ENCODE measurements around the gene SERPINB2.
"Not testable (repeated sequence)": the region's sequence is repeated elsewhere in the genome, so short reads cannot be mapped to it uniquely, and the experiment has no call there.

The SERPINB2 gene

DNA sequence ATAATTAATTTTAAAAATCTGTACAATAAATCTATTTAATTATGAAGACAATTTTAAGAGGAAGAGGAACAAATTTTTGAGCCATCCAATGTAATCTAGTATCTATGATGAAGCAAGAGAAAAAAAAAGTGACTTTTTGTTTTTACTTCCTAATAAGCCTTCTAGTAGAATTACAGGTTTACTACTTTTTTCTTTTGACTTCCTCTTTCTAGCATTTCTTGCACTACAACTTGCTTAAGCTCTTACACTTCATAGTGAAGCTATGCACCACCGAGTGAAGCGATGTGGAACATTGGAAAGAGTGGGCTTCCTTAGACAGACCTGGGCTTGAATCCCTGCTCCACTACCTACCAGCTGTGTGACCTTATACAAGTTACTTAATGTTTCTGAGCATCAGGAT, 2.1 kb downstream of the SERPINB2 start:
- DNase-seq, result no peak

DNA sequence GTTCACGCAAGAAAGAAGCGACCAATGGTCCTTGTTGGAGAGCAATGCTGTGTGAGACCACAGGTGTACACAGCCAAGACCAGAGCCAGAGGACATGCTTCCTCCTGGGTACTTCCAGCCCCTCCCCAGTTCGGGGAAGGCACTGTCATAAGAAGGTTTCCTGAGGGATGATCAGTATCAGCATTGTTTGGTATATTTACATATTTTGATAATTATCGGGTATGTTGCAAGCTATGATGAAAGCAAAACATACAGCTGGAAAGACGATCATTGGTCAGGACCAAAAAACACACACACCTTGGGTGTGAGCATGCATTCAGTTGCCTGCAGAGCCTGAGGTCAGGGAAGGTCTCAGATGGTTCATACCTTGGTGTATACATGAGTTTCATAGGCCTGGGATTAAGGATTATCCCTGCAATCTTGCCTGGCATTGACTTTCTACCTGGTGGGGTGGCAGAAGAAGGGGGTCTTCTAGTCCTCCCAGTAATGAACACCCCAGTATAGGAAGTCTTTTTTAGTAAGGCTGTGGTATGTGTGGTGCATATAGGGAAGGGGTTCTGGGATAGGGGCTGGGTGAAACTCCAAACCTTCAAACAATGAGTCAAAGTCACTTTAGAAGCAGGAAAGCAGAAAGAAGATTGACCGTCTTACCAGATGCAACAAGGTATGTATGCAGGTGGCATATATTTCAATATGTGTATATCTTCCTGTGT, 2.9 kb downstream of the SERPINB2 start:
- no peak for DNase-seq

DNA sequence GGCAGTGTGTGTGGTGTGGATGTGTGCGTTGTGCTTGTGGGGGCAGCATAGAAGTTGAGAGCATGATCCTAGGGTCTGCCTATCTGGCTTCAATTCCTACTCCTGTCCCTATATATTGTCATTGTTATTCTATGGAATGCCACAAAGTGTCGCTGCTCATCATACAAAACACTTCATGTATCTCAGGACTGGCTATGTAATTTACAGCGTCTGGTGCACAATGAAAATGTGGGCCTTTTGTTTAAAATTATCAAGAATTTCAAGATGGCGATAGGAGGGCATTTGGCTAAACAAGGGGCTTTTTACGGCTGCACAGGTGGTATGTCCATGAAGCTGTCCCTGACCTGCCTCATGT, 3.4 kb downstream of the SERPINB2 start:
- DNase-seq, result peak; percentile 8

DNA sequence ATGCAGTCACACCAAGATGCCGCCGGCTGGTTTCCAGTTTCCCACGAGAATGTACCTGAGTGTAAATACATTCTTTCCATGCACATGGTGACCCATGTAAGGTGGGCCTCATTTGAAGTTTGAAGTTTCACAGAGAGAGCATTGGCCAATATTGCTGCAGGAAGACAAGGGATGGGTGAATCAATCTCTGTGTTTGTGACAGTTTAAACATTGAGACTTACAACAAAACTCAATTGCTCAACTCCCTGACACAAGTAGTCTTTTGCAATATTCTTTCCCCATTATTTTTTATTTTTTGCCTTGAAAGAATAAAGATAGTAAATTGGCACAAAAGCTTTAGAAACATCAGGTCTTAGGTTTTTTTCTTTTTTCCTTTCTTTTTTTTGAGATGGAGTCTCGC, 5.1 kb downstream of the SERPINB2 start:
- no peak for DNase-seq

DNA sequence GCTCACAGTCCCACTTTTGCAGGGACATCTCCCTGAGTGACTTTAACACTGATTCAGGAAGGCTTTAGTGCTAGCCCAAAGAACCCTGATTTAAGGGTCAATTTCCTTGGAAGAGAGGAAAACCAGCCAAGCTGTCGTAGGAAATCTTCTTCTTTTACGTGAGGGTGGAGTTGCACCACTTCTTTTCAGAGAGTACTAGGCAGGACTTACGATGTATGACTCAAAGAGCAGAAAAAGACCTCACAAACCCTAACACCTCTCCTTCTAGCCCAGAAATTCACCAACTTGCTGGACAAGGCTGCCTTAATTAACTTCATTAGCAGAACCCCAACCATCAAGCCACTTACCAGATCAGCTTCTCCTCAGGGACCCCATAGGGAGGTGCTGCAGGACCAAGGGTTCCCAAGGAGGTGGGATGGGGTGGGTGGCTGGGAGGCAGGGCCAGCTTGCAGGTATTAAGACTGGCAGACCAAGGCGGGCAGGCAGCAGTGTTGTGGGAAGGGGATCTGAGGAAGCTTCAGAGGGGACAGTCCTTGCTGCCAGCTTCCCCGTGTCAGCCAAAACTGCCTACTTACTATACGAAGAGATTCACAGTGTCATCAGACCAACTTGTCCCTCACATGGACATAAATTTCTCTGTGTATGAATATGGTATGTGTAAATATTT, 6.7 kb downstream of the SERPINB2 start:
- no peak for DNase-seq

DNA sequence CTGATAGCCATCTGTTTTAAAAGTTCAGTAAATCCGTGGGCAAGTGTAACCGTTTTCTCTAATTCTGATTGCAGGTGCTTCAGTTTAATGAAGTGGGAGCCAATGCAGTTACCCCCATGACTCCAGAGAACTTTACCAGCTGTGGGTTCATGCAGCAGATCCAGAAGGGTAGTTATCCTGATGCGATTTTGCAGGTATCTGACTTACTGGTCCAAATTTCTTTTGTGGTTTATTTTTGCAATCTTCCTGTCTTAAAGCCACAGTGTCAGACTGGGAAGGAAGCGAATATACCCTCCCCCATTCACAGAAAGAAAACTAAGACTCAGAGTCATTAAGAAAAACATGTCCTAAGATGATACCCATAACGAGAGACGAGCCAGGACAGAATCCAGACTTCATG, 7.7 kb downstream of the SERPINB2 start:
- DNase-seq, result no peak

DNA sequence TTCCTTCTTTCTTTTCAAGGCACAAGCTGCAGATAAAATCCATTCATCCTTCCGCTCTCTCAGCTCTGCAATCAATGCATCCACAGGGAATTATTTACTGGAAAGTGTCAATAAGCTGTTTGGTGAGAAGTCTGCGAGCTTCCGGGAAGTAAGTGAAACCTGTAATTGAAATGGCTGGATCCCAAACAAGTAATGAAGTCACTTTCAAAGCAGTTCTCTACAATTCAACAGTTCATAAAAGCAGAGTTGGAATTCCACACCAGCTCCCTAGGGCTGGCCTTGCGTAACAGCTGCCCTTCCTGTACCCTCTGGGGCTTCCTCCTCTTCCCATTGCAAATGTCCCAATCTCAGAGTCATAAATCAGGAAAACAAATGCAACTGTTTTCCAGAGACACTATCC, 9.6 kb downstream of the SERPINB2 start:
- no peak for DNase-seq

DNA sequence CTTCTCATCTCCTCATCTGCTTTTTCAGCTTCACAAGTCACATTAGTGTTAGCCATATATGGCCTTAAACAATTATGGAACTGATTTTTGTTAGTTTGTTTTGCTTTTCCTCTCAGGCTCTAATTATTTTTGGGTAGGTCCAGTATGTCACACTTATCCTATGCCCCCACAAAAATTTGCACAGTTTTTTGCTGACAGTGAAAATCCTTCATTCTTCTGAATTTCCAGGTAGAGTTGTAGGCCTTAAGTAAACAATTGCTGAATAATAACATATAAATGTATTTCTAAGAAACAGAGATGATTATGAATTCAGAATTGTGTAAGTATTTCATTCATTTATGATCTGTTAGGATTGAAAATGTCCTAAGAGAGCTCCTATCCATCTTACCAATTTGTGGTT, 11.7 kb downstream of the SERPINB2 start:
- DNase-seq, result no peak

DNA sequence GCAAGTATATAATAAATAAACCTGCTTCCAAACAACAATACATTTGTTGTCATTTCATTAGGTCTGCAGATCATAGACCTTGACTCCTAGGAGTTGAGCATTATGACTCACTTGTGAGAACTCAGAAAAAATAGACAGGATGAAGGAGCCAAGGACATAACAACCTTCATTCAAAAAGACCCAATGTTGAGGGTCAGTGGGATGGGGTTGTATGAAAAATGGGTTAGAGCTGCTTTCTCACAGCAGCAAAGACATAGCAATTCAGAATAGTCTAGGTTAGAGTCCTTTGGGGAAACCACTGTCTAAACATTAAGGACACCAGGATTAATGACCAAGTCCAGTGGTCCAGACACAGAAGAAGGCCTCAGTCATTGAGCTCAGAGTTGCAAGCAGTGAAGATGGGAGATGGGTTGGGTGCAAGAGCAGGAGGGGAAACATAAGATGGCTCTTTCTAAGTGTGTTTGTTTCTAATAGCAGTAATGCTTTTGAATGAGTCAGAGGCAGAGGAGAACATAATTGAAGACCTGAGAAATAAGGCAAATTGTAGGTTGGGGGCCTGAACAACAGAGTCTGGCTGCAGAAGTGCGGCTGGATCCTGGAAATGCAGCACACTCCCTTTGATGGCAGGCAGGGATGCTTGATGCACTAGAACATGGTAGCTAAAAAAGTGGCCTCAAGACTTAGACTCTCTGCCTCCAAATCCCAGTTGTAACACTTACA, 16.5 kb downstream of the SERPINB2 start:
- no peak for DNase-seq

DNA sequence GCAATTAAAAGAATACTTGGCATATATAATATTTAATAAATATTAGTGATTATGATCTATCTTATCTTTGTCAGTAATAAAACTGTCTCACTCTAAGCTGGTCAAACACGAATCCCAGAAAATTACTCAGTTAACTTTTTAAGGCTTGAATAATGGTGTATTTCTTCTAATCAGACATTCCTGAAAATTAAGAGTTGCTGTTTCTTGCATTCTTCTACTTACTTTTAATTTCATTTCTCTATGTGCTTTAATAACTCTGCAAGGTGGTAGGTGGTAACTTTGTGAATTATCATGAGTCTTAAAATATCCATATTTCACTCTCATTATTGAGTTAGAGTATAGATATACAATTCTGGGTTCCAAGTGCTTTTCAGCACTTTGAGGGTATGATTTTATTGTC, 17.2 kb downstream of the SERPINB2 start:
- DNase-seq, result no peak

DNA sequence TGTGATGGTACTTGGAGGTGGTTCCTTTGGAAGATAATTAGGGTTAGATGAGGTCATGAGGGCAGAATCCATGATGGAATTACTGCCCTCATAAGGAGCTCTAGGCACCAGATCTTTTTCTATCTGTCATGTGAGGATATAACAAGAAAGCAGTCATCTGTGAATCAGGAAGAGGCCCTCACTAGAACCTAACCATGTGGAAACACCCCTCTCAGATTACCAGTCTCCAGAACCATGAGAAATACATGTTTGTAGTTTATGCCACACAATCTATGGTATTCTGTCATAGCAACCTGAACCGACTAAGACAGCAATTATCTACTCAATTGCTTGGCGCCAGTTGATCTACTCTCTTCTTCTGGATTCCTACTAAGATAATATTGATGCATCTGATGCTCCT, 17.9 kb downstream of the SERPINB2 start:
- DNase-seq, result no peak

DNA sequence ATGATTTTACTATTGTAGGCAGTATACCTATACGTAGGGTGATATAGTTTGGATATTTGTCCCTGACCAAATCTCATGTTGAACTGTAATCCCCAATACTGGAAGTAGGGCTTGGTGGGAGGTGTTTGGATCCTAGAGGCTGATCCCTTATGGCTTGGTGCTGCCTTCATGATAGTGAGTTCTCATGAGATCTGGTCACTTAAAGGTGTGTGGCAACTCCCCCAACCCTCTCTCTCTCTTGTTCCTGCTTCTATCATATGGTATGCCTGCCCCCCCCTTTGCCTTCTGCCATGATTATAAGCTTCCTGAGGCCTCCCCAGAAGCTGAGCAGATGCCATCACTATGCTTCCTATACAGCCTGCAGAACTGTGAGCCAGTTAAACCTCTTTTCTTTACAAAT, 18.6 kb downstream of the SERPINB2 start:
- no peak for DNase-seq

DNA sequence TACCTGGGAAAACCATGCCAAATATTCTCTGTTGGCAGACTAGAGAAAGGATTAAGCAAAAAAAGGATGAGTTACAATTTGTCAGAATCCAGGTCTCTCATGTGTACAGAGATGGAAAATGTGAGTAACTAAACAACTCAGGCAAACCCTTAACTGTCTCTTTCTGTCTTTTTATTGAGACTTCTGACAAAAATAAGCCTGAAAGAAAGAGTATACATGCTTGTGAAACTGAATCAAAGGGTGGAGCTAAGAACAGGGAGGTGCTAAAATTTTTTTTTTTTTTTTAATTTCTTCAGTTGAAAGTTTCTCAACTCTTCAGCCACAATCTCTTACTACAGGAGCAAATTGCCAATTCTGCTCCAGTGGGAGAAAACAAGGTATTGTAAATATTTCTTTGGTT, 20.2 kb downstream of the SERPINB2 start, which contains the start of gene SERPINB10:
SERPINB10 (plus strand) TSS at position 295 of the 400 bp plus-strand sequence. CDS start 7,553 bp downstream, outside the sequence.
- no peak for DNase-seq

DNA sequence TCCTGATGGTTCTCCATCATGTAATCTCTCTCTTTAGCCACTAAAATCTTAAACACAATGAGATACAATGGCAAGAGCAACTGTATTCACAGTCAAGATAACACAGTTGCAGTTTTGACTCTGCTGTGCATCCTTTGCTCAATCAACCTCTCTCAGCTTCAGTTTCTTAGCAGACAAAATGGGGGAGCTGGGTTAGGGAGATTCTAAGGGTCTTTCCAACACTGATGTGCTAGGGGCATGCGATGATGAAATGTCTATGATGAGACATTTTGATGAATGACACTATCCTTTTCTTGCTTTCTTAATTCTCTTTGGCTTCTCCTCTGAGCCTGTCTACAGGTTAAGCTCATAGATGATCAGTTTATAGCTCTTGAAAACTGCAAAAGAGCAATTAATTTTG, 21.4 kb downstream of the SERPINB2 start:
- DNase-seq, result no peak

DNA sequence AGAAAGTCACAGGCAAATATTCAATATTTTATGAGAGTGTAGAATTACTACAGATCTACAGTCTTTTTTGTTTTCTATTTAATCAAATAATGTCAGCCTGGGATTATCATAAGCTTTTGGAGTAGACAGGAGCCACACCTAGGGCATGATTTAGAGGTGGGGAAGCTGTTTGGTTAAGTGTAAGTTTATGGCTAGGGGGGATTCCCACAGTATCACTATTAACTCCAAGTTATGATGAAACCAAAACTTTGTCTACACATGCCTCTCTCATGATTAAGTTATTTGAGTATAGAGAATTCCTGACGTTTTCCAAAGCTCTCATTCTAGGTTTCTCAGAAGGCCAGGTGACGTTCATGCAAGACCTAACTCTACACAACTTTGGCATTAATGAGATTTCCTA, 22.4 kb downstream of the SERPINB2 start:
- DNase-seq, result no peak

DNA sequence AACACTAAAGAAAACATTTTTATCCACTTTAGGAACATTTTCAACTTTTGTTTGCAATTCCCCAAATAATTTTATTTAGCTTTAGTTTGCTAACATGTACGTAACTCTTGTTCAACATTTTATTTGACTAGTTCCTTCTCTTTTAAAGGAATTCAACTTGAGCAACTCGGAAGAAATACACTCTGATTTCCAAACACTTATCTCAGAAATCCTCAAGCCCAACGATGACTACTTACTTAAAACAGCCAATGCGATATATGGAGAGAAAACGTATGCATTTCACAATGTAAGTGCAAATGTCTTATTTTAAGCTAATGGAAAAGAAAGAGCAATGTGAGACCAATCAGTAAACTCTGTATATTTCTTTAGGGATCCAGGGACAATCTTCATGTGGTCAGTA, 30.3 kb downstream of the SERPINB2 start:
- DNase-seq, result no peak

DNA sequence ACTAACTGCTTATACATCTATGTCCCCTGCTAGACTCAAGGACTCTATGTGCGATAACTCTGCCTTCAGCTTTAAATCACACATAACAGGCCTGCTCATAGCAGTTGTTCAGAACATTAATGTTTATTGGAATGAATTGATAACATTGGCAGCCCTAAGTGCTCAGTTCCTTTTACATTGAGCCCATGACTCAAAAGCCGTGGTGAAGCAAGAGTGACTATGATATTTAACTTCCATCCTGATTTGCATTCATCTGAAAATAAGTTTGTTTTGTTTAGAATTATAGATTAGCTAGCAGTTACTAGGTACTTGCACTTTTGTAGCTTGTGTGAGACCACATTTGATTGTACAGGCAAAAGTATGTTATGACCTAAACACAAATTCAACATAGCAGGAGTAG, 34.5 kb downstream of the SERPINB2 start:
- DNase-seq, result no peak

DNA sequence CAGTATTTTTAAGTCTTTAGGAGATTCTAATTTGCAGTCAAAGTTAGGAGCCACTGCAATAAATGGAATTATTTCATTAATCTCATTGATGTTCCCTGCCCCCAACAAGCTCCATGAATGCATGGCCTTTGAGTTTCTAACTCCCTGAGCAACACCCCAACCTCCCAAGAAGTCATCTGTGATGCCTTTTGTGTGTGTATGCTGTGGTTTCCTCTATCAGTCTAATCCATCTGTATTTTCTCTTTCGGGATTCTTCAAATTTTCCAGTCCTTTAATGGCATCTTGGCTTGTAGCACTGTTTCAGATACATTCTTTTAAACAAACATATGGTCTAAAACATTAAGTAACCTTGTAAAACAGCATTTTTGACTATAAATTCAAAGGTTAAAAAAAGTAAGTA, 37.0 kb downstream of the SERPINB2 start:
- DNase-seq, result no peak

DNA sequence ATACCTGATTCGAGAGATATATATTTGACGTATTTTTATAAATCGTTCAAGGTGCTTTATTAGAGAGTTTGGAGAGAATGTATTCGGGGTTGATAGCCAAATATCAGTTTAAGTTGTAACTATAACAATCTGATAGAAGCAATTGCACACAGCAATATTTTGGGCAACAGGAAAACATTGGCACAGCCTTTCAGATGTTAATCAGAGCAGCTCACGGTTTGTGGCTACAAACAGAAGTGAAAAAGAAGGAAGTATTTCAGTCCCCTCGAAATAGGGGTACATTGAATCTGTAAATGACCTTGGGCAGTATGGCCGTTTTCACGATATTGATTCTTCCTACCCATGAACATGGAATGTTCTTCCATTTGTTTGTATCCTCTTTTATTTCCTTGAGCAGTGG, 40.8 kb downstream of the SERPINB2 start:
- DNase-seq, result no peak

DNA sequence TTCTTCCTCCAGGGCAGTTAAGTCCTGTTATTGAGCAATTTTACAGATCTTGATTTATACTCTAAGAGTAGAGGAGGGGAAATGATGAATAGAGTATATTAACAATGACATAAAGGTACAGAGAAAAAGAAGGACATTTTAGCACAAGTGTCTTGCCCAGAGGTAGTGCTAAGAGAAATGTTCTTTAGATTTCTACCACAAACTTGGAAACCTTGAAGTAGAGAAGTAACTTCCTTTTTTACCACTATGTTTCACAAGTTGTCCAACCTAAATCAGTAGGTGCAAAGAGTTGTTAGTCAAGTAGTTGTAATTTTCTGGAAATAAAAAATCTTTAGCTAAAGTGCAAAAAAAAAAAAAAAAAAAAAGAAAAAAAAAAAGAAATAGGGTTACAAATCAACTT, 41.9 kb downstream of the SERPINB2 start:
- DNase-seq, result not testable (repeated sequence)

DNA sequence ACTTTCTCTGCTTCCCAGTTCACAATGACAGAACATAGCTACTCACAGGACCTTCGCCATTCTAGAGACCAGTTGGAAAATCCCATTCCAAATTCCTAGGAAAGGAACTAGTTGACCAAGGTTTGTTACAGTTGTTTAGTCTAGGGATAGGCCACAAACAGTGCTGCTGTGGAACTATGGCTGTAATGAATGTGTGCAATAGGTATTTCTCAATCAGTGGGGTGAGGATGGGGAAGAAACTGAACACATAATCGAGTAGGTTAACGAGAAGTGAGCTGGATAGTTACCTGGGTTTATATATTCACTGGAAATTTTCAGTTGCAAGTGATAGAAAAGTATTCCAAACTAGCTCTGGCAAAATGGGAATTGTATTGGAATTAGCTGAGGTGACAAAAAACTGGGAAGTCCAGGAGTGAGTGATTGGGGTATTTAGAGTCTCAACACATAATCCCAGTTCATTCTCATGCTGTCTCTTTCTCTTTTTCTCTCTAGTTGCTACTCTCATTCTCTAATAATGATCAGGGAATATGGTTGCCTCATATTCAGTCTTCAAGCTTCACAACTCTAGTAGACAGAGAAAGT, 43.4 kb downstream of the SERPINB2 start:
- DNase-seq, result no peak

DNA sequence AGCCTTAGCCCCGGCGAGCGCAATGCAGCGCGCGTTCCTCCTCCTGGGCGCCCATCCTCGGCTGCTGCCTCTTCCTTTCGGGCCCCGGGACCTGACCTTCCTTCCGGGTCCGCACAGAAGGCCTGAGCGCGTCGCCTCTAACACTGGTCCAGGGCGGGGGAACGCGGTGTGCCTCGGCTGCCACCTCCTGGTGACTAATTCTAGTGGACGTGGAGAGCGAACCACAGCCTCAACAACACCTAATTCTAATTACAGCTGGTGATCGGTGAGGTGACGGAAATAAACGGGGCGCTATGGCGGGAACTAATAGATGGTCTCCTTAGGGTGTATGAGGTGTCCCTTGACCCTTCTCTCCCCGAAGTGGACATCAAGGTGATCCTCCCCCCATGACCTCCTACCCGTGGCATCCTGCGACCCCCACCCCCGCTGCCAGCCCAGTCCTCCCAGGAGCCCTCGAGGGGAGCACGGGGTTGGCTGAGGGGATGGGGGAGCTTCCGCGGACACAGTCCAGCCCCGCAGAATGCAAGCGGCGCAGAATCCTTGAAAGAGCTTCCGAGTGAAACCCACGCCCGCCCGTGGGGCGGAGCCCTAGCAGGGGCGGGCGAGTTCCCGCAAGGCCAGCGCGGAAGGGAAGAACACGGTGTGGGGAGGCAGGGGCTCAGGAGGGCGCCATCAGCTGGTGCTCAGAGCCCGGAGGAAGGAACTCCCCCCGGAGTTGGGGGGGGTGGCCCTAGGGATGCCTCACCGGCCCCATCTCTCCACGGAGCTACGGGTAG, 48.8 kb downstream of the SERPINB2 start:
- DNase-seq, result peak; percentile 77

DNA sequence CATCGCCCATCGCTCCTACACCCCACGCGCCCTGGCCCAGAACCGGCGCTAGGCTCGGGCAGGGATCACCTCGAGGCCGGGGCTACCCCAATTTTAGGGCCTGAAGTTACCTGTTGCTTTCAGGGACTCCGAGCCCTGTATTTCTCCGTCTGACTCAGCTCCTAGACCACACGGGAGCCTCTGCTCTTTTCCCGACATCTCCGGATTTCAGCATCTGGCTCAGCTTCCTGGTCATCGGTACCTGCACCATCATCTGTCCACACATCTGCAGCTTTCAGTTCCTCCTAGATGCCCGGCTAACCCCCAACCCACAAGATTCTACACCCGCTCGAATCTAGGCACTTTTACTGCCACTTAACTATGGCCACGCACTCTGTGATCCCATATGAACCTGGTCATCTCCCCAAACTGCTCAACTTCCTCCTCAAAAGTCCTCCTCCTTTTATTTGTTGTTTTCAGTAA, 49.5 kb downstream of the SERPINB2 start:
- no peak for DNase-seq
